ENCODE data around the gene CASP9. TPM values are rescaled to one million over a fixed set of nuclear protein-coding genes. Genes with fewer than 3 reads are reported as not detected.

Gene CASP9
- total and polyA plus RNA-seq, 10 of the 15 experiments (the other 5 are each of a cell fraction or from before 2014, with no cell fraction given) = 2.7 to 14.6 (median 7.6) TPM

GRCh38 chr1:15443281-15443680, 80.7 kb downstream of the CASP9 start (continued):
- TF ChIP-seq ATF3 (IDR thresholded peaks at IDR 0.05; ENCODE audit: borderline replicate concordance, extremely low read depth, low read depth, low read length) = no peak

- ChIA-PET SMC1A (ENCODE audit: uncharacterized antibody, unreplicated experiment) (no interaction called here), CTCF (no interaction called here), RAD21 (ENCODE audit: unreplicated experiment) (no interaction called here), POLR2A (no interaction called here)
- BruUV-seq (replicated peaks) = no TSS peak
- in situ Hi-C loops (cut with MboI) = no loop called here
- intact Hi-C loops (cut with micrococcal nuclease; ENCODE audit: unreplicated experiment) = no loop called here
- no peaks in the 10 kb centered on the region for H4K20me1 ChIP-seq (ENCODE audit: control insufficient read depth, insufficient read depth)
- H2AFZ ChIP-seq (ENCODE audit: control insufficient read depth, low read depth, low read length) = no peak overlapping the region
- no peaks in the 10 kb centered on the region for H3K79me2 ChIP-seq (ENCODE audit: control insufficient read depth, insufficient read depth, low read length)
- H3K27ac ChIP-seq (ENCODE audit: control insufficient read depth, insufficient read depth) = no peak overlapping the region
- no peak overlapping the region for H3K9ac ChIP-seq (ENCODE audit: control insufficient read depth, insufficient read depth, low read length)
- no peak overlapping the region for H3K4me3 ChIP-seq
- DNase-seq (ENCODE audit: low read depth, low spot score) (no peak), FAIRE-seq (no peak), ATAC-seq (no peak)
- H3K36me3 ChIP-seq (ENCODE audit: control insufficient read depth in 2 of 2, insufficient read depth in 2 of 2, low read length in 1 of 2) = no peaks in the 10 kb centered on the region
- H3K27me3 ChIP-seq (replicated peaks in 1 of 2; ENCODE audit: control insufficient read depth in 2 of 2, insufficient read depth in 2 of 2, low read length in 1 of 2) = no peaks in the 10 kb centered on the region; a peak in 1 of 4 replicates
- H3K4me1 ChIP-seq (ENCODE audit: control insufficient read depth, insufficient read depth, low read length) = no peaks in the 10 kb centered on the region
- no peaks in the 10 kb centered on the region for H3K9me3 ChIP-seq (replicated peaks; ENCODE audit: control insufficient read depth, insufficient read depth, low read length)
- H3K4me2 ChIP-seq (ENCODE audit: control insufficient read depth, insufficient read depth) = no peak overlapping the region
- WGBS (ENCODE audit: insufficient coverage, insufficient replicate concordance, low lambda C conversion rate, missing lambda C conversion rate) = 24% methylated on average over 5 of the region's 5 CpGs
- TF ChIP-seq DPF2 (IDR thresholded peaks at IDR 0.05) (no peak), MEF2A (IDR thresholded peaks at IDR 0.05; ENCODE audit: insufficient read depth, low read depth, low read length) (no peak), RAD51 (IDR thresholded peaks at IDR 0.05) (no peak), CTCF (IDR thresholded peaks at IDR 0.05 in 2 of 3, conservative IDR thresholded peaks at IDR 0.05 in 1 of 3; ENCODE audit: control insufficient read depth in 2 of 3, extremely low read depth in 1 of 3, insufficient read depth in 1 of 3, low read depth in 3 of 3, low read length in 3 of 3) (no peak), REST (IDR thresholded peaks at IDR 0.05; ENCODE audit: low read depth, low read length) (no peak), USF2 (IDR thresholded peaks at IDR 0.05; ENCODE audit: borderline replicate concordance, low read depth, low read length) (no peak), CHD1 (IDR thresholded peaks at IDR 0.05; ENCODE audit: low read depth, low read length) (no peak), MLLT1 (IDR thresholded peaks at IDR 0.05) (no peak)
Observed at GRCh38 chr1:15442759-15443158, 81.3 kb downstream of the CASP9 start.

Measured in GM12878 (cell line).